Right atrium auricular region (tissue), 2 donors: ENCODE measurements around the gene RIMBP2. TPM values are rescaled to one million over a fixed set of nuclear protein-coding genes. Genes with fewer than 3 reads are reported as not detected.

Source experiments
- DNase-seq: peaks from one replicate; pipeline ENCODE4 v3.0.0-alpha.2; 2019; ENCODE audit warnings: low spot score
- H3K27ac ChIP-seq, 2 donors: fragments of 200-600 bp; sonication (generic); 1 replicate in 1 of 2; 2 replicates in 1 of 2; pipeline ENCODE4 v1.5.1; 2016 to 2019
- H3K27me3 ChIP-seq, 2 donors: fragments of 200-600 bp; sonication (generic); one replicate each; pipeline versions ENCODE4 v1.5.1 to v1.6.0; 2017 to 2019
- H3K36me3 ChIP-seq: fragments of 200-600 bp; sonication (generic); one replicate; pipeline ENCODE4 v1.5.1; 2016
- H3K4me1 ChIP-seq, 2 donors: fragments of 200-600 bp; sonication (generic); one replicate each; pipeline versions ENCODE4 v1.5.1 to v1.6.0; 2017 to 2019
- H3K4me3 ChIP-seq, 2 donors: fragments of 200-600 bp; sonication (generic); 1 replicate in 1 of 2; 2 replicates in 1 of 2; pipeline ENCODE4 v1.5.1; 2017 to 2019; ENCODE audit warnings: mild to moderate bottlenecking in 1 of 2, moderate library complexity in 1 of 2
- H3K9me3 ChIP-seq, 2 donors: fragments of 200-600 bp; sonication (generic); one replicate each; pipeline ENCODE4 v1.5.1; 2019
- CTCF ChIP-seq, 2 donors: fragments of 200-600 bp; sonication (generic); IDR thresholded peaks; one replicate each; pipeline ENCODE4 v1.5.1; 2019; ENCODE audit warnings: antibody characterized with exemption in 2 of 2
- total RNA-seq, 2 donors: library from RNA; depleted of rRNA; stranded (reverse); fragments of >200 nt; gene quantifications; one replicate each; pipeline ENCODE4 v1.1.0, GENCODE V29; 2016

The RIMBP2 gene
- total RNA-seq, 2 donors from 2014 or later: 0.04 TPM; not detected in 1

DNA sequence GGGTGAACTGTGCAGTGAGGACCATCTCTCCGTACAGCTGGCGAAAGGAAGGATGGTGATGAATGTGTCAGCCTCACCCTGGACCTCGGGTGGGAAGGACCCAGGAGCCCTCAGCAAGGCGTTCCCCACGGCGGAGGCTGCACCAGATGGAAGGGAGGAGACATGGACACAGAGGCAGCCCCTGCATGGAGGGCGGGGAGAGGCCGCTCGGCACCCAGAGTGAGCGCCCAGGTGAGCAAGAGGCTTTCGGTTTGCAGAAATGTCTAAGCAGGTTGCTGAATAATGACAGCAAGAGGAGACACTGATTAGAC is 268.5 kb downstream of the RIMBP2 start:
- Histone ChIP-seq H3K27ac (no peak overlapping the region), H3K9me3 (no peaks in the 10 kb centered on the region), H3K4me1 (no peaks in the 10 kb centered on the region), H3K27me3 (no peaks in the 10 kb centered on the region), H3K4me3 (no peak overlapping the region), H3K36me3 (no peaks in the 10 kb centered on the region)
- DNase-seq: no peak
- no peak for TF ChIP-seq CTCF (IDR thresholded peaks at IDR 0.05)

- H3K9me3 ChIP-seq: no peaks in the 10 kb centered on the region
- H3K4me1 ChIP-seq: no peaks in the 10 kb centered on the region
- TF ChIP-seq CTCF (IDR thresholded peaks at IDR 0.05): no peak
- H3K36me3 ChIP-seq: no peaks in the 10 kb centered on the region
- DNase-seq: no peak
- no peak overlapping the region for H3K4me3 ChIP-seq
- no peak overlapping the region for H3K27ac ChIP-seq
- H3K27me3 ChIP-seq: no peaks in the 10 kb centered on the region
Observed at GRCh38 chr12:130446846-130447654, 269.0 kb downstream of the RIMBP2 start.

GRCh38 chr12:130444986-130445385 is 271.1 kb downstream of the RIMBP2 start:
- no peak overlapping the region for H3K27ac ChIP-seq
- no peaks in the 10 kb centered on the region for H3K36me3 ChIP-seq
- no peaks in the 10 kb centered on the region for H3K4me1 ChIP-seq
- no peak overlapping the region for H3K4me3 ChIP-seq
- no peak for DNase-seq
- no peaks in the 10 kb centered on the region for H3K9me3 ChIP-seq
- TF ChIP-seq CTCF (IDR thresholded peaks at IDR 0.05): no peak
- no peaks in the 10 kb centered on the region for H3K27me3 ChIP-seq

GRCh38 chr12:130444061-130444460 is 272.0 kb downstream of the RIMBP2 start:
- H3K27ac ChIP-seq: no peak overlapping the region
- no peaks in the 10 kb centered on the region for H3K36me3 ChIP-seq
- H3K9me3 ChIP-seq: no peaks in the 10 kb centered on the region
- no peaks in the 10 kb centered on the region for H3K4me1 ChIP-seq
- no peak for TF ChIP-seq CTCF (IDR thresholded peaks at IDR 0.05)
- H3K27me3 ChIP-seq: no peaks in the 10 kb centered on the region
- DNase-seq: no peak
- H3K4me3 ChIP-seq: no peak overlapping the region

- Histone ChIP-seq H3K4me3 (no peak overlapping the region), H3K27me3 (no peaks in the 10 kb centered on the region), H3K36me3 (no peaks in the 10 kb centered on the region), H3K4me1 (no peaks in the 10 kb centered on the region), H3K27ac (no peak overlapping the region), H3K9me3 (no peaks in the 10 kb centered on the region)
- no peak for TF ChIP-seq CTCF (IDR thresholded peaks at IDR 0.05)
- DNase-seq: no peak
Observed at GRCh38 chr12:130441771-130442760, 274.0 kb downstream of the RIMBP2 start.
